CMK (cell line): ENCODE measurements around the gene PLA2G5.
"Not testable (repeated sequence)": the region's sequence is repeated elsewhere in the genome, so short reads cannot be mapped to it uniquely, and the experiment has no call there.

ENCODE experiments used
- DNase-seq: peaks from one replicate; pipeline ENCODE4 v3.0.0-alpha.2; 2010; ENCODE audit warnings: low read depth

Gene PLA2G5

GRCh38 chr1:20119347-20119746 lies 49.4 kb downstream of the PLA2G5 start, which contains the start of gene PLA2G2D:
Gene PLA2G2D, minus strand, starts transcription at chr1:20119536. Its CDS starts 38 bp downstream, at chr1:20119498.
- DNase-seq: no peak

GRCh38 chr1:20120796-20121195 lies 50.8 kb downstream of the PLA2G5 start:
- no peak for DNase-seq

GRCh38 chr1:20123722-20124455 lies 53.9 kb downstream of the PLA2G5 start:
- no peak for DNase-seq

GRCh38 chr1:20124456-20125057 lies 54.6 kb downstream of the PLA2G5 start:
- no peak for DNase-seq

GRCh38 chr1:20125100-20125499 lies 55.1 kb downstream of the PLA2G5 start:
- no peak for DNase-seq

GRCh38 chr1:20126041-20126805 lies 56.2 kb downstream of the PLA2G5 start:
- DNase-seq: no peak

GRCh38 chr1:20126806-20127440 lies 56.9 kb downstream of the PLA2G5 start:
- no peak for DNase-seq

- not testable (repeated sequence) for DNase-seq
These were observed 60.5 kb downstream of the PLA2G5 start for GRCh38 chr1:20130518-20130917.

GRCh38 chr1:20134995-20135394 lies 65.0 kb downstream of the PLA2G5 start:
- no peak for DNase-seq

GRCh38 chr1:20136249-20136648 lies 66.3 kb downstream of the PLA2G5 start:
- DNase-seq: no peak

GRCh38 chr1:20137055-20137454 lies 67.1 kb downstream of the PLA2G5 start:
- DNase-seq: no peak

- DNase-seq: no peak
These were observed 67.6 kb downstream of the PLA2G5 start for GRCh38 chr1:20137604-20138003.

- DNase-seq: no peak
These were observed 68.4 kb downstream of the PLA2G5 start for GRCh38 chr1:20138346-20138745.

- DNase-seq: no peak
These were observed 69.1 kb downstream of the PLA2G5 start, which contains the start of gene PLA2G2F for GRCh38 chr1:20138961-20139550. Gene PLA2G2F, plus strand, starts transcription at chr1:20139323. Its CDS starts 105 bp downstream, at chr1:20139428.

GRCh38 chr1:20139776-20140612 lies 70.0 kb downstream of the PLA2G5 start:
- DNase-seq: no peak

GRCh38 chr1:20141001-20141400 lies 71.0 kb downstream of the PLA2G5 start:
- DNase-seq: no peak

- DNase-seq: no peak
These were observed 71.5 kb downstream of the PLA2G5 start for GRCh38 chr1:20141466-20141865.
